Colonic mucosa (tissue), 4 donors: ENCODE measurements around the gene PLEKHA6. TPM values are rescaled to one million over a fixed set of nuclear protein-coding genes. Genes with fewer than 3 reads are reported as not detected.

Experiments
- DNase-seq: peaks from one replicate; pipeline ENCODE4 v3.0.0-alpha.2; 2020
- H3K27ac ChIP-seq: fragments of 200-600 bp; one replicate; pipeline ENCODE4 v1.8.0; 2021
- H3K27me3 ChIP-seq: fragments of 200-600 bp; one replicate; pipeline ENCODE4 v1.8.0; 2021
- H3K36me3 ChIP-seq: fragments of 200-600 bp; one replicate; pipeline ENCODE4 v1.8.0; 2021
- H3K4me1 ChIP-seq: fragments of 200-600 bp; one replicate; pipeline ENCODE4 v1.8.0; 2021; ENCODE audit warnings: mild to moderate bottlenecking
- H3K4me3 ChIP-seq: fragments of 200-600 bp; one replicate; pipeline ENCODE4 v1.8.0; 2021
- H3K9ac ChIP-seq, 2 donors: one replicate each; pipeline ENCODE4 v1.7.0; 2013; ENCODE audit warnings: control low read depth in 2 of 2, low read depth in 2 of 2, low read length in 2 of 2
- H3K9me3 ChIP-seq: fragments of 200-600 bp; one replicate; pipeline ENCODE4 v1.8.0; 2021
- CTCF ChIP-seq: fragments of 200-600 bp; IDR thresholded peaks from one replicate; pipeline ENCODE4 v1.8.0; 2022; ENCODE audit warnings: antibody characterized with exemption, mild to moderate bottlenecking
- intact Hi-C: fragments of 100-400 bp; cut with DNase I; formaldehyde crosslinking; loops from one replicate; pipeline ENCODE4 v1.14.1; 2022
- total RNA-seq, 2 donors: library from RNA; stranded (reverse); fragmentation: NEBNext Ultra II Directional in 1 of 2; extraction: Animal tissue kit (Norgen Biotek cat#: 25700) in 1 of 2; gene quantifications; one replicate each; pipeline ENCODE4 v1.2.1, GENCODE V29; 2021
- donor health status: healthy.
- donor health status: DM: no; HTN: no; CAD: no.
- donor health status: DM: no; HTN: no; CAD: no.

PLEKHA6 gene
- total RNA-seq, 2 donors from 2014 or later: 84.5 to 165 TPM

GRCh38 chr1:204194771-204195170 is 165.0 kb downstream of the PLEKHA6 start:
- Histone ChIP-seq H3K4me1 (no peaks in the 10 kb centered on the region), H3K4me3 (no peak overlapping the region), H3K9ac (no peak overlapping the region), H3K9me3 (no peaks in the 10 kb centered on the region), H3K36me3 (no peaks in the 10 kb centered on the region), H3K27me3 (no peaks in the 10 kb centered on the region), H3K27ac (no peak overlapping the region)
- intact Hi-C loops: no loop called here
- no peak for DNase-seq
- TF ChIP-seq CTCF: no peak

GRCh38 chr1:204194080-204194479 is 165.6 kb downstream of the PLEKHA6 start:
- H3K9ac ChIP-seq: no peak overlapping the region
- no peak overlapping the region for H3K27ac ChIP-seq
- peak; percentile 32 for DNase-seq
- no peaks in the 10 kb centered on the region for H3K4me1 ChIP-seq
- H3K27me3 ChIP-seq: no peaks in the 10 kb centered on the region
- H3K36me3 ChIP-seq: no peaks in the 10 kb centered on the region
- TF ChIP-seq CTCF: no peak
- intact Hi-C loops: no loop called here
- H3K4me3 ChIP-seq: no peak overlapping the region
- no peaks in the 10 kb centered on the region for H3K9me3 ChIP-seq

DNA sequence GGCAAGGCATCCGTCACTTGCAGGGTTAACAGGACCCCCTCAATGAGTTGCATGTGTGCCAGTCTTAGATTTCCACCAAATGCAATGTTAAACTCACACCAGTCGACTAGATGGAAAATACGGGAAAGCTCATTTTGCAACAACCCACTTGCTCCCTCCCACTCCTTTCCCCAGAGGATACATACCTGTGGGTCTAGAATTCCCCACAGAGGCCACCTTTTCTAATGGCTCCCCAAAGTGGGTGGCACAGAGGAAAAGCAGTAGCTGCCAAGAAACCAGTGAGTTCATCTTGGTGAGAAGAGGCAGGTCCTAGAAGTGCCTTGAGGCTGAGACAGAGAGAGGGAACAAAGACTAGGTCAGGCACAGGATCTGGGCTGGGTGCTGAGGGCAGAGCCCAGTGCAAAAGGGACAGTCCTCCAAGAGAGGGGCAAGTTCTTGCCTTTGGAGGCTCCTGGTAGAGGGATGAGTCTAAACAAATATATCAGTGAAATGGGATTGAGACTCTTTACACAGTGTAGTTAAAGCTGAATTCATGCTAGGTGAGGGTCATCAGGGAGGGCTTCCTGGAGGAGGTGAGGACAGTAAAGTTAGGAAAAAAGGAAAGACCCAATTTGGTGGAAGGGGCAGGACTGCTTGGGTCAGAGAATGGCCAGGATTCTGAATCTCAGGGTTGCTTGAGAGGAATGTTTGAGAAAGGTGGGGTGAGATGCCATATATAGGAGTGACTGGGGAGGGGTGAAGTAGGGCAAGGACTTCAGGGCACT is 167.0 kb downstream of the PLEKHA6 start:
- H3K36me3 ChIP-seq: no peaks in the 10 kb centered on the region
- no peak overlapping the region for H3K4me3 ChIP-seq
- H3K9ac ChIP-seq: no peak overlapping the region
- intact Hi-C loops: no loop called here
- H3K4me1 ChIP-seq: no peaks in the 10 kb centered on the region
- no peaks in the 10 kb centered on the region for H3K27me3 ChIP-seq
- TF ChIP-seq CTCF: no peak
- DNase-seq: no peak
- H3K27ac ChIP-seq: no peak overlapping the region
- no peaks in the 10 kb centered on the region for H3K9me3 ChIP-seq

DNA sequence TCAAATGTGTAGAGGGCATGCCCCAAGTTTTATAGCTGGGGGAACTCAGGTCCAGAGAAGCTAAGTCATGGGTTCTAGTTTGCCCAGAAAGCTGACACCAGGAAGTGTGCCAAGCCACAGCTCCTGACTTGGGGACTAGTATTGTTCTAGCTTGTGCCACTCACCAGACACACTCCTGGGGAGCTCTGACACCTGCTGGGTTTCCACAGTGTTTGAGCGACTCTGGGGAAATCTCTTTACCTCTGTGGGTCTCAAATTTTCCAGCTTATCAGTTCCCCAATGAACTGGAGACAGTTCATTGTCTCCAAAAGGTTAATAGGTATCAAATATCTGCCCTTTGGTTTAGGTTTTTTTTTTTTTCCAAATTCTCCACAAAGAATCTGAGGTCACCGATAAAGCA is 167.7 kb downstream of the PLEKHA6 start:
- intact Hi-C loops: no loop called here
- no peak overlapping the region for H3K9ac ChIP-seq

GRCh38 chr1:204191456-204191855 is 168.3 kb downstream of the PLEKHA6 start:
- H3K36me3 ChIP-seq: no peaks in the 10 kb centered on the region
- H3K9me3 ChIP-seq: no peaks in the 10 kb centered on the region
- intact Hi-C loops: no loop called here
- no peak overlapping the region for H3K9ac ChIP-seq
- H3K27me3 ChIP-seq: no peaks in the 10 kb centered on the region
- TF ChIP-seq CTCF: no peak
- no peak overlapping the region for H3K27ac ChIP-seq
- no peak for DNase-seq
- H3K4me1 ChIP-seq: no peaks in the 10 kb centered on the region
- H3K4me3 ChIP-seq: no peak overlapping the region

More for the DNA sequence above, 167.7 kb downstream of the PLEKHA6 start:
- Histone ChIP-seq H3K4me3 (no peak overlapping the region), H3K27me3 (no peaks in the 10 kb centered on the region), H3K4me1 (no peaks in the 10 kb centered on the region), H3K9me3 (no peaks in the 10 kb centered on the region), H3K36me3 (no peaks in the 10 kb centered on the region), H3K27ac (no peak overlapping the region)
- no peak for TF ChIP-seq CTCF
- DNase-seq: no peak
